IPS DF 4.7 (cell line): ENCODE measurements around the gene PTPN23.

Experiments
- DNase-seq: peaks from one replicate; pipeline ENCODE4 v3.0.0-alpha.2; 2013; ENCODE audit warnings: low spot score; ENCODE audit errors: extremely low read depth

The PTPN23 gene

DNA sequence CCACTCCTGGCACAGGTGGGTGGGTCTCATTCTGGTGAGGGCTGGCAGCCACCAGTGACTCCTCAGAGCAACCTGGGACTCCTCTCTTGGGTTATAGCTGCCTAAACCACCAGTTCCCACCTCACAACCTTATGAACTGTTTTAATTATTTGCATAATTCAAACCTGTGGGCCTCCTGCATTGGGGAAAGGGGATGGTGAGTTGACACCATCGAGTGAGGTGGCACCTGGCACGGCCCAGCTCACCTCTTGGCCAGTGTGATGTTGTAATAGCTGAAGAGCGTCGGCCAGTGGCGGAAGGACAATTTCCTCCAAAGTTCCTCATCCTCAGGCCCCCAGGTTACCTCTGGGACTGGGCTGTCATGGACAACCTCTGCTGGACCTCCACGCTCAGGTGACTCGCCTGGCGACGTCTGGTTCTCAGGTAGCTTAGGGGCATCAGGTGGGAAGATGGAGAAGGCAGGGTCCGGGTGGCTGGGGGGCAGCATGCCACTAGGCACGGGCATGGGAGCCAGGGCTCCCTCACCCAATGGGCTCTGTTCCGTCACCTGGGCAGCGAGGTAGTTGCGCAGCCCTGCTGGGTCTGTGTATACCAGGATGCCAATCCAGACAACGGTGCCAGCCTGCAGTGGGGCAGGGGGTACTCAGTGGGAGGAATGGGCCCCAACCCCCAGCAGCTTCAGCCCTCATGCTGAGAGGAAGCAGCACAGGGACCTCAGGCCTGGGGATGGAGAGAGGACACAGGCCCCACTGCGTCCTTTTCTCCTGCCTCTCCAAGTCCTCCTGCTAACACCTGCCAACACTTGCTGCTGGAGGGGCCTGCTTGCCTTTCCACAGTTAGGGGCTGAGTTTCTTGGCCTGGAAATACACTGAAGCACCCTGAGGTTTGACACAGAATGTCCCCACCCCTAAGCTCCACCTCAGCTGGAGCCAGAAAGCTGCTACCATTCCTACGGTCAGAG lies 38.5 kb downstream of the PTPN23 start:
- DNase-seq, result no peak

DNA sequence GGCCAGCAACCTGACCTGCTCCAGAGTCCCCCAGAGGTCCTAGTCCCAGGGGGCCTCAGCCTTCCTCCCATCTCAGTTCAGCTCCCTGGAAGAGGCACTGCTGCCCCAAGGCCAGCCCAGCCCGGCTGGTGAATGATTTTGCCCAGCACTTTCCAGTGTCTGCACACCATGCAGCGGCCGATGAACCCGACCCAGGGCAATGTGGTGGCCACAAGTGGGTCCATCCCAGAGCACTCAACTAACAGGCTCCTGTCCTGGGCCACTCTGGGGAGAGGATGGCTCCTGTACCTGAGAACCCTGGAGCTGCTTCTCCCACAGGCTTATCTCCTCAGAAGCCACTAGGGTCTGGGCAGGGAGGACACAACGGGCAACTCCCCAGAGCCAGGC lies 39.2 kb downstream of the PTPN23 start:
- DNase-seq, result no peak

DNA sequence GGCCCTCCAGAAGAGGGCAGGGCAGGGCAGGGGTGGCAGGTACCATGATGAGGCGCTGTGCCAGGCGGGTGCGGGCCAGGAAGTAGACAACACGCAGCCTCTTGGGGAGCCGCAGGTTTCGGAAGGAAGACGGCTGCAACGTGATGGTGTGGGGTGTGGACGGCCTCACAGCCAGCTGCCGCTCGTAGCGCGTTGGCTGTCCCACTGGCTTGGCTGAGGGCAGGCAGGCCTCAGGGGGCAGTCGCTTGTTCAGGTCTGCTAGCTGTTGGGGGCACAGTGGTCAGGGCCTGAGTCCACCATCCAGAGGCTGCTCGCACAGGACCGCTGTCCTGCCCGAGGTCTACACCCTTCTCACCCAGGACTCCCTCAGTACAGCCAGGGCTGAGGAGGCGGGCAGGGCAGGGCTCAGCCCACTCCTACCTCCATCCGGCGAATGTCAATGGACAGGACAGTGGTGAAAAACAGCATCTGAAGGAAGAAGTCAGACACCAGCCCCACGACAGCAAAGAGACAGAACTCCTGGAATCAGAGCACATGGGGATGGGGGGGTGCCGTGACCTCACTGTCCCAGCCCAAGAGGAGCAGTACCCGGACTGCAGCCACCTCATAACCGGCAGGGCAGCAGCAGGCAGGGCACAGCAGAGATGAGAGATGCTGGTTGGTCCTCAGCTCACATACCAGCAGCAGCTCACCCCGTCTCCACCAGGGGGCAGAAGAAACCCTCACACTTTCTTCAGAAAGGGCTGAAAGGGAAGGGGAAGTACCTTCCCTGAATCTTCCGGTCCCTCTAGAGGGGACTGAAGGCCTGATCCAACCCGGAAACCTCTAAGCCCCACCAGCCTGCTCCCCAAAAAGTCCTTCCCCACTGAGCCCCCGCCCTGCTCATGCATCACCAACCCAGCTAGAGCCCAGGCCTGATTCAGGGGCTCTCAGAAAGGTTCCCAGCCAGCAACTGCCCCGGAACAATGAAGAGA lies 40.0 kb downstream of the PTPN23 start:
- peak; percentile 69 for DNase-seq

DNA sequence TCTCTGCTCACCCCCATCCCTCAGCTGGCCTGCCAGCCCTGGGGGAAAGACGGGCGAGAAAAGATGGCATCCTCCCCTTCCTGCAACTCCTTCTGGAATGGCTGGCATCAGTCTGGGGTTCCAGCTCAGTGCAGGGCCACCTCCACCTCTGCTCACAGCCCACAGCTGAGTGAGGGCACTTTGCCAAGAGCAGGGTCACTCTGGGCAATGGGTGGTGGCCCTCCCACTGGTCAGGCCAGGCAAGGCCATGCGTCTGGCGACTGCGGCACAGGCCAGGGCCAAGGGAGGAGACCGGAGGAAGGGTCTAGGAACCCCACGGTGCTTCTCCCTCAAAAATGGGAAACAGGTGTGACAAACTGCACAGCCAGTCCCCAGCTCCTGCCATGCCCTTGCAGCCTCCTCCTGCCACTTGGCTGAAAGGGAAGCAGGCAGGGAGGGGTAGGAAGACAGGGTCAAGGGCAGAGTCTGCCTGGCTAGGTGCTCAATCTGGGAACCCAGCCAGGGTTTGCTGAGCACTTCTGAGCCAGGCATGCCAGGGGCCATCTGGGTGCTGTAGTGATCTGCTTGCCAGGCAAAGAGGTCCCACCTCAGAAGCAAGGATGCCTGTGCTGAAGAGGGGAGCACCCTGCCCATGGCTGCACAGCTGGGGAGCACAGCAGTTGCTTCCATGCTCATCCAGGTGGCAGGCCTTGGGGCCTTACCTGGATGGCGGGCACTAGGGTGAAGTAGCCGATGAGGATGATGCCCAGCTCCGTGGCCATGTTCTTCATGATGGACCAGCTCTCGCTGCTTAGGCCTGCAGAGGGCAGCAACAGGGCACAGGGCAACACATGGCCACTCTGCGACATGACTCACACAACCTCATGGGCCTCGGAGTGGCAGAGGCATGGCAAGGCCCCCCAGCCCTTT lies 41.2 kb downstream of the PTPN23 start:
- DNase-seq, result no peak

DNA sequence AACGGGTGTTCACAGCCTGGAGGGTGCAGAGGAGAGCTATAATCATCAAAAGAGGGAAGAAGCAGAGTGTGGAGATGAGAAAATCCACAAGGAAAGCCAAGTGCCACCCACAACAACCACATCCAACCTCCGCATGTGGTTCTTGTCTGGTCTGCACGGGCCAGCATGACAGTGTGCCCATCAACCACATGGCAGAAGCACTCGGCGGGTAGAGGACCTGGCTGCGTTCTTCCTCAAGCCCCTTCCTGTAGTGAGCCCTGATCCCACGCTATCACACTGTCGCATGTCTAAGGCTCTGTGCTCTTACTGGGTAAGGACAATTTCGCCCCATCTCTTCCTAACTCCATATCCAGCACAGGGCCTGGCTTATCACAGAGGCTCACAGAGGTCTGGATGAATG lies 41.9 kb downstream of the PTPN23 start:
- DNase-seq, result no peak

DNA sequence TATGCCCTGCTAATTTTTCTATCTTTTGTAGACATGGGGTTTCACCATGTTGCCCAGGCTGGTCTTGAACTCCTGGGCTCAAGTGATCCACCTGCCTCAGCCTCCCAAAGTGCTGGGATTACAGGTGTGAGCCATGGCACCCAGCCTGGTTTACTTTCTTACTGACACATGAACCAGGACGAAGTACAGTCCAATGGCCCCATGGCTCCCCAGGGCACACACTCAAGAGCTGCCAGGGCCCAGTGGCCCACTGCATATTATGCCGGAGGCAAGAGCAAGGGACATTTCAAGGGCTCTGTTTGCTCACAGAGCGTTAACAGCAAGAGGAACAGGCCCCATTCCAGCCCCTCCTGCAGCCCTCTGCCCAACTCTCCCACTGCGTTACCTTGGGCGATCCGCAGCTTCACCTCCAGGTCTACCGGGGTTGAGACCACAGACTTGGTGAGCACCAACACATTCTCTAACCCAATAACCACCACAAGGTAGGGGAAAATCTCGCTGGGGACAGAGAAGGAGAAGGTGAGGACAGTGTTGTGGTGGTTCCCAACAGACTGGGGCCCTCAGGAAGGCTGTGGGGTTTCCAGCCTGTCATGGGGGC lies 42.8 kb downstream of the PTPN23 start:
- no peak for DNase-seq

DNA sequence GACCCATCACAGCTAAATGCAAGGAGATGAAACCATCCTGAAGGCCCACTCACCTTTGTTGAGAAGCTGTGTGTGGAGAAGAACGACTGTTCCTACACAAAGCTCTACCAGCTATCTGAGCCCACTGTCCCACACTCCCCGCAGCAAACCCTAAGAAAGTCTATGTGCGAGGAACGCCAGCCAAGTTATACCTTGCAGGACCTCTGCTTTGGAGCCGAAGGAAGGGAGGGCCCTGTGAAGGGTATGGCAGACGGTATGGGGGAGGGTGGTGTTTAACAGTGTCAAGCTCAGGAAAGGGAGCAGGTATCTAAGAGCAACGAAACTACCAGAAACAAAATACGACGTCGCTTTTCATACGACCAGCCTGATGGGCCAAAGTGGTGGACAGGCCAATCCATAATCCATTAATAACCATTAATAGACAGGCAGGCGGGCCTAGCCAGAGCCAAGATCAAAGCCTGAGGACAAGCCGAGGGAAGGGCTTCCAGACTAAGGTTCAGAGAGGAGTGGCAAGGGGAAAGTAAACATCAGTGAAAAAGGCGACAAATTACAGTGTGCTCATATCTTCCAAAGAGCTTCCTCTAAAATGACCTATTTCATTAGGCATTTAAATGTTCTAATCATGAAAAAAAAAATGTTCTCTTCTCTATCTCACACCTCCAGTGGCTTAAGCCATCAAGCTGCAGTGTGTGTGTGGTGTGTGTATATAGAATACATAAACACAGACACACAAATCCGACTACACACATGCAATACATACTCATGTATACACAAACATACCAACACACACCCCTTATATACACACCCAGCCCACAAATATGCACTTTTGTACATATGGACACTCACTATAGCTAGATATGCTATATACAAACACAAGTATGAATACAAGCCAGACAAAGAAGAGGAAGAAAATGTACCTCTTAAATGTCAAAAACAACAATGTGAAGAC lies 43.9 kb downstream of the PTPN23 start:
- DNase-seq, result no peak

DNA sequence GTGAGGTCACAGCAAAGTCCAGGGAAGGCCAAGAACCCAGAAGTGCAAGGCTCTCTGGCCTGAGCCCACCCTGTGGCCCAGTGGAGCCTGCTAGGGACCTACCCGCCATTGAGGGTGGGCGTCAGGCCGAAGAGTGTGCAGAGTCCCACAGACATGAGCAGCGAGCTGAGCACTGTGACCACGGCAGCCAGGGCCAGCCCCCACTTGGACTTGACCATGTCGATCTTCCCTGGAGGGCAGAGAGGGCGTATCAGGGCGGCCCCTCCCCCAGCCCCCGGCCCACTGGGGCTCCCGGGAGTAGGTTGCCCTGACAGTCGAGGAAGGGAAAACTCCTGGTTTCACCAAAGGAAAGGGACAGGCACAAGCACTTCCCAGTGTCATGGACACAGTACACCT lies 44.6 kb downstream of the PTPN23 start:
- DNase-seq, result no peak

DNA sequence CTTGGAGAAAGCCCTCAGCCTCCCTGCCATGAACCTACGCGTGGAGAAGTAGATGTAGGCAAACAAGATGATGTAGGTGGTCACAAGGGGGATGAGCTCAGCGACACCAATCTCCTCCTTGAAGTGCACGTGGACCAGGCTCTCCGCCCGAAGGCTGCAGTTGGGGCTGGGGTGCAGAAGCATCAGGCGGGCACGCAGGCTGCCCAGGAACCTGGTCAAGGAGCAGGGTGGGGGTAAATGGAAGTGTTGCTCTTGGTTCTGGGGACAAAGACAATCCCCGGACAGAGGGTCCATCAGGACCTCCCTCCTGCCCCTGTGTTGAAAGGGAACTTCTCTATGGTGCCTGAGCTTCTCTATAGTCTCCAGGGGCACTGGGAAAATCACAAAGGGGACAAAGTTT lies 45.1 kb downstream of the PTPN23 start:
- no peak for DNase-seq

DNA sequence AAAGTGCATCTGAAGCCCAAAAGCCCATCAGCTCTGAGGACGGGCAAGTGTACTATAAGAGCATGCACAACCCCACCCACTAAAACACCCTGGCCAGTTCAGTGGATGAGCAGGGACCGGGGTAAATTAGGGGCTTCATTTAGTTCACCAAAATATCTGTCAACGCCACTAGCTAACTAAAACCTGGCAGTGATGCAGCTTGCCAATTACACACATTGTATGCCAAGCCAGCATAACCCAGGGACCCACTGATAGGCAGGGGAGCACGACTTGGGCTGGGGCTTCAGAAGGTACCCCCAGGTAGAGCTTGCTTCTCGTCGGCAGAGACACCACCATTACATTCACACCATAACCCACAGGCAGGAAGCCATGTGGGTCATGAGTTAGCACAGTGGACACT lies 47.0 kb downstream of the PTPN23 start:
- DNase-seq, result no peak

DNA sequence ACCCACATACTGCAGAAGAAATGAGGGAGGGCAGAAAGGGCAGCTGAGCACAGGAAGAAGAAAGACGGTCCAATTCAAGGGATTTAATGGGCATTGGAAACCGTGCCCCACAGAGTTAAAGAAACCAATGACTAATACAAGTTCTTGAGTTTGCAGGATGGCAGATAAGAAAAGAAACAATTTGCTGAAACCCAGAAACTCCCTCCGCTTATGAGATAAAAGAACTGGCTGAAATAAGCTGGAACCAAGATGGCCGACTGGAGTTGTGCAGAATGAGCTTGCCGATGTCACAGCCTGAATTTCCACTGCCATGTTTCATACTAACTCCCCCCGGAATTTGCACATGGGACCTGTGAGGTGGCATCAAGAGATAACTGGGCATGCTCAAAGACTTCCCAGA lies 47.8 kb downstream of the PTPN23 start:
- no peak for DNase-seq

DNA sequence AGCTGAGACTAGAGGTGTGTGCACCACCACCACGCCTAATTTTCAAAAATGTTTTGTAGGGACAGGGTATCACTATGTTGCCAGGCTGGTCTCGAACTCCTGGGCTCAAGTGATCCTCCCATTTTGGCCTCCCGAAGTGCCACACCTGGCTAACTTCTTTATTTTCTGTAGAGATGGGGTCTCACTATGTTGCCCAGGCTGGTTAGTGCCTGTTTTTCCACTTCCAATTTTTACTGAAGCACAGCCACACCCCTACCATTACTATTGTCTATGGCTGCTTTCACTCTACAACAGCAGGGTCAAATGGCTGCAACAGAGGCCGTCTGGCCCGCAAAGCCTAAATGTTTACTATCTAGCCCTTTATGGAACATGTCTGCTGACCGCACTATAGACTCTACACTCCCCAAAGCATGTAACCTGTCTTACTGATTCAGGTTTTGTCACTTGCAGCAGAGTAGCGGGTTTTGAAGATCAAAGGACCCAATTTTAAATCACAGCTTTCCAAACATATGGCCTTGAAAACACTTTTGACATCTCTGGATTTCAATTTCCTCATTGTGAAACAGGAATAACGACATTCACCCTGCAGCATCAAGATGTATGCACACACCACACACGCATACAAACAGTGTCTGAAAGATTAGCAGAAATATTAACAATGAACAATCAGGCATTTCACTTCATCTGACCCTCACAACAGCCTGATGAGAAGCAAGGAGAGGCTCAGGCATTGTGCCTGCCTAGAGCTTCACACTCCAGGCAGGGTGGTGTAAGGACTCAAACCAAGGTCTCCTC lies 48.9 kb downstream of the PTPN23 start:
- DNase-seq, result no peak

DNA sequence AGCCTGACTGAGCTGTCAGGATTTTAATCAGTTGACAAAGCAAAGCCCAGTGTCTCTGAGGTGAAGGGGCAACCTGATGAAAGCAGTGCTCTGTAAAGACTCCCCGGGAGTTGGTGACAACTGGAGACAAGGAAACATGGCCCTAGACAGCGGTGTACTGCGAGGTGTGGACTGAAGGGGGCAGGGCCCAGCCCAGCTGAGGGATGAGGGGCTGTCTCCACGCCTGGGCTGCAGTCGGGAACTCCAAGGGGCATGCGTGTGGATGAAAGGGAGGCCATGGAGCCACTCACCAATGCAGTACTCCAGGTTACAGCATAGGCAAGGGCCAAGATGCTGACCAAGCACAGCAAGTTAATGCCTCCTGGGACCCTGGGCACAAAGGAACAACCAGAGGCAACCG lies 49.8 kb downstream of the PTPN23 start:
- DNase-seq, result no peak

DNA sequence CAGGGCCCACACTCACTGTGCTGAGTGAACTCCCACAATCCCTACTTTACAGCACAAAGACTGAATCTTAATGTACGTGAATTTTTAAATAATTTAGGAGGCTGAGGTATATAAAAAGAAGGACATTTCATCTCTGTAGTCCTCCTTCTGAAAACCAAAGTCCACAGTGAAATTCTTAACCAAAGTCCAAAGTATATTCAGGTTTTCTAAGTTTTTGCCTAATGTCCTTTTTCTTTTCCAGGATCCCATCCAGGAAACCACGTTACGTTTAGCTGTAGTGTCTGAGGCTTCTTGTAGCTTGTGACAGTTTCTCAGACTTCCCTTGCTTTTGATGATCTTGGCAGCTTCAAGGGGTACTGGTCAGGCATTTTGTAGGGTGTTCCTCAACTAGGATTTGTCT lies 50.4 kb downstream of the PTPN23 start:
- DNase-seq, result no peak

DNA sequence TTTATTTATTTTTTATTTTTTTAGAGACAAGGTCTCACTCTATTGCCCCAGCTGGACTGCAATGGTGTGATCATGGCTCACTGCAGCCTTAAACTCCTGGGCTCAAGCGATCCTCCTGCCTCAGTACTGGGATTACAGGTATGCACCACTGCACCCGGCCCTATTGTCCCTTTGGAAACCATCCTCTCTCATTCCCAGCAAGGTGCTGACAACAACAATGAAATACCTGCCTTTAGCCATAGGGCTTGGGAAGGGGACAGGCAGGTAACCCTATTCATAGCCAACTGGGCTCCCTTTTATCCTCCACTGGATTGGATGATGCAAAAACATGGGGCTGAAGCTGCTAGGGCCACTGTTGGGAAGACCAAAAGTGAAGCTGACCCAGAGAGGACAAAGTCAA lies 51.9 kb downstream of the PTPN23 start:
- DNase-seq, result no peak

DNA sequence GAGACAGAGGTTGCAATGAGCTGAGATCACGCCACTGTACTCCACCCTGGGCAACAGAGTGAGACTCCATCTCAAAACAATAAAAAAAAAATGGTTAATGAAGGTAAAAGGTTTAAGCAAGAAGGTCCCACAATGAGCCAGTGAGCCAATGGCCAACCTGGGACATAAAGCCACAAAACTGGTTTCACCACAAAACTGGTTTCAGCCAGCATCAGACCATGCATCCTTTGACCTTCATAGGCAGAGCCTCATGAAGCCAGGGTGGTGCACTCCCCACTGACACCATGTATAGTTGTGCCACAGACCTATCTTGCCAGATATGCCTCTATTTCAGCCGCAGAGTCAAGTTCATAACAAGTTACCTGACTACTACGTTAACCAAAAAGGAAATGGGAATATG lies 53.0 kb downstream of the PTPN23 start:
- DNase-seq, result no peak

DNA sequence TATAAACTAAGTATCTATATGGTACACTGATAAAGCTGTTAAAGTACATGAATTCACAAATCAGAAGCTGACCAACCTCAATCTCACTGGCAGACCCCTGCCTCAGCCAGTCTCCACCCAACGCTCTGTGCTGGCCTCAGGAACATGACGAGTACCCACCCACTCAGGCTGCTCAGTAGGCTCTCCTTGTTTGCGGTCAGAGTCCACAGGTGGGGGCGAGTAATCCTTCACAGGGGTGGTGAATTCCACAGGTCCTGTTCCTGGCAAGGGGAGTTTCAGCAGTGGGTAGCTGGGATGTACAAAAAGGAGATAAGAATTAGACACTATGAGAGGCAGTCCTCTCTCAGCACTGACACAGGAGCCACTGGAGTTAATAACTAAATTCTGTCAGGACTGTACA lies 54.0 kb downstream of the PTPN23 start:
- DNase-seq, result no peak

DNA sequence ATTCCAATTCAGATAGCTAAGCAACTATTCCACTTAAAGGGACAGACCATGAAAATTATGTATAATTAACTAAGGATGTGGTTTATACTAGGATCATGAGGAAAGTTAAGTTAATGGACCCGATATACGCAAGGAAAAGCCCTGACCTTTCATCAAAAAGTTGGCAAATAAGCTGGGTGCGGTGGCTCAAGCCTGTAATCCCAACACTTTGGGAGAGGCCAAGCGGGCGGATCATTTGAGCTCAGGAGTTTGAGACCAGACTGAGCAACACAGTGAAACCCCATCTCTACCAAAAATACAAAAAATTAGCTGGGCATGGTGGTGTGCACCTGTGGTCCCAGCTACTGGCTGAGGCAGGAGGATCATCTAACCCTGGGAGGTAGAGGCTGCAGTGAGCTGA lies 55.4 kb downstream of the PTPN23 start:
- DNase-seq, result no peak

DNA sequence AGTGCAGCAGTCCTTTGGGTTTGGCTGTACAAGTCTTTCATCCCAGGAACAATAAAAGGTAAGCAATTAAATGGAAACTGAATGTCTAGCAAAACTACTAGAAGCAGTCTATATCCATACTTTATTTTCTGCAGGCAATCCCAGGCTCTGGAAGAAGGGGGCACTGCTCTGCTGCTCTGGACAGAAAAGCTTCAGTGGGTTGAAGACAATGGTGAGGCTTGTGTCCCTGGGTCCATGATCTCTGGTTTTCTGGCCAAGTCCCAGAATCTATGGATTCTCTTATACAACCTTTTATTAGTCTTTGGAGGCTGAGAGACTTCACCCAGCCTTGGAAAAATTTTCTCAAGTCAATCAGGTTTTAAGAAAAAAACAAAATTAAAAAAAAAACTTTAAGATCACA lies 59.3 kb downstream of the PTPN23 start:
- DNase-seq, result no peak
